Stimulated activated CD4-positive, alpha-beta T cell treated with anti-CD3 and anti-CD28 coated beads, Interleukin-12 subunit alpha, Interleukin-12 subunit beta, amount 100 ng/mL, for 48 hours (primary cell): ENCODE results near the gene PGM2L1.

Experiments used
- DNase-seq, 3 donors: peaks; one replicate each; pipeline ENCODE4 v3.0.0-alpha.2; 2020; ENCODE audit warnings: low read depth in 2 of 3, low spot score in 1 of 3

Gene PGM2L1

GRCh38 chr11:74306435-74307175, 91.6 kb downstream of the PGM2L1 start:
- DNase-seq = no peak

GRCh38 chr11:74299015-74299414, 99.2 kb downstream of the PGM2L1 start:
- DNase-seq = no peak

GRCh38 chr11:74297484-74297883, 100.7 kb downstream of the PGM2L1 start:
- no peak for DNase-seq

- no peak for DNase-seq
These were observed 109.3 kb downstream of the PGM2L1 start for GRCh38 chr11:74288911-74289310.

DNA sequence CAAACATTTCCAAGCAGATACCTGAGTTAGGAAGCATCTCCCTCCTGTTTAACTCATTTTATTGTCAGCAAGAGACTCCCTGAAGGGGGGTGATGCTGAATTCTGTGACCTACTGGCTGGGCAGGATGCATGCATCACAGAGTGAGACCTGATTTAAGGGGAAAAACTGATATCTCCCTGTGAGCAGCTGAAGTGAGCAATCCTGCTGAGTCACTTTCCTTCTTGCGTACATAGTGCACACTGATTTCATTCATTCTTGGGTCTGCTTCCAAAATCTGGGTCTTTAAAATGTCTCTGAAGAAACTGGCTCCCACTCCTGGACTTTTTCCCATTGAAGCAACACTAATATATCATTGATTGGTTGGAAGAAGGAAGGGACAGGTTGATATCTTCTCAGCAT, 110.1 kb downstream of the PGM2L1 start:
- DNase-seq = no peak

DNA sequence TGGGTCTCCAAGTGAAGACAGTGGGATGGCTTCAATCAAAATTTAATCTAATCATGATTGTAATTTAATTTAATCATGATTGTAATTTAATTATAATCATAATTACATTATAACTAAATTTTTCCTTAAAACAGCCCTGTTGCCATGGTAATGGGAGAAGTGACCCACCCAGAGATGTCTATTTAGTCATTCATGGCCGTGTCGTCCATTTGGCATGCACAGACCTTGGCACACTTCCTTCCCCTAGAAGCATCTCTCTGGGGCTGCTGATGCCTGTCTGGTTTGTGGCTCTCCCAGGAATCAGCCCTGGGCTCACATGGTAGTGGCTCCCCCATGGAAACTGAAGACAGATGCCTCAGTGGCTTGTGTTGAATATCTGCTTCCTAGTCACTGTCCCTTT, 113.8 kb downstream of the PGM2L1 start:
- no peak for DNase-seq

DNA sequence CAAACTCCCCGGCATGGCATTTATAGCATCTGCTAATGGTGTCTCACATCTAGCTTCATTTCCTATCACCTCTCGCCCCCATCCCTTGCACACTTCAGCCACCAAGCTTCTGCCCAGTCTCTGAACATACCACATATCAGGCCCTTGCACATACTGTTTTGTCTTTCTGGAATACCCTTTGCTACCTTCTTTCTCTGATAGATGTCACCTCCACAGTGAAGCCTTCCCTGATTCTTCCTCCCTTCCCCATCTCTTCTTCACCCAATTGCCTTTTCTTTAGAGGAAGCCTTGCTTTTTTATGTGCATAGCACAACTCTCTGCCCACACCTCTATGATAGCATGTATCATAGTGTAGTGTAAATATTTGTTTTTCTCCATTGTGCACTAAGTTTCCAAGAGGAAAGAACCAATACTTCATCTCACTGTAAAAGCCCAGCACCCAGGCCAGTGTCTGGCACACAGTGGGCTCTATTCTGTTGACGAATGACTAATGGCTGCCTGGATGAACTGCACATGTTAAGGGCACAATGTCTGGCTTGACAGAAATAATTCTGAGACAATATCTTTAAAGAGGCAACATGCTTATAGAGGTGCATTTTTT, 114.6 kb downstream of the PGM2L1 start:
- no peak for DNase-seq

- DNase-seq = no peak
These were observed 115.3 kb downstream of the PGM2L1 start for GRCh38 chr11:74282914-74283371.

DNA sequence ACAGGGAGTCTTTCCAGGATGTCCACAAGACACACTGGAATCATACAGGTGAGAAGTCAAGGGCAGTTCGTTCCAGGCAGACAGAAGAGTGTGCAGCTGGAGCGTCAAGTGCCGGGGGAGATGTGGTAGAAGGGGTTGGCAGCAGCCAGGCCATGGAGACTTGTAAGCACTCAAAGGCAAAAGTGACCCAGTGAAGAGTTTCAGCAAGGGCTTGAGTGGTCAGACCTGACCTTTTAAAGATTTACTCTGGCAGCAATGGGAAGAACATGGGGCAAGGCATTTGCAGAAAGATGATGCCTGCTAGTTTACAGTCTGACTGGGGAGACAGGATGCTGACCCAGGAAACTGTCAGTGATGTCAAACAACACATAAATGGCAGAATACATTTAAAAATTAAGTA, 115.8 kb downstream of the PGM2L1 start:
- no peak for DNase-seq

DNA sequence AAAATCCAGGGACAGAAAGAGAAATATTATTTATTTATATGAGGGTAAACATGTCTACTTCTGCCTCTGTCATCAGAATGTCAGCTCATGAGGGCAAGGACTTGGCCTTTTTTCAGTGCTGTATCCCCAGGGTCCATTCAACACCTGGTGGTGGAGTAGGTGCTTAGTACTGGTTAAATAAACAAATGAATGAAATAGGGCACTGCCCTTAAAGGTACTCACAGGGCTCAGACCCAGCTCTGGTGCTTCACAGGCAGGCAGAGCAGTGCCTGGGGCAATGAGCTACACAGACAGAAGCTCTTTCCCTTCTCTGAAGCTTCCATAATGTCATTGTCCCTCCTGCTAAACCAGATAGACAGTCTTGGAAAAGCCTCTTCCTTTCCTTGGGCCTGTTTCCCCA, 117.7 kb downstream of the PGM2L1 start:
- no peak for DNase-seq
